OCI-LY1 (cell line): ENCODE results near the gene MET.

Experiments
- H2AFZ ChIP-seq: fragments of 200-600 bp; sonication (generic), shearing (Covaris generic); 2 replicates; pipeline ENCODE4 v1.6.0; 2014; ENCODE audit warnings: antibody characterized with exemption, mild to moderate bottlenecking, low read length
- H3F3A ChIP-seq: fragments of 200-600 bp; sonication (generic), shearing (Covaris generic); 2 replicates; pipeline ENCODE4 v1.6.0; 2014; ENCODE audit warnings: mild to moderate bottlenecking, antibody characterized with exemption, low read length, moderate library complexity; ENCODE audit not compliant: insufficient read depth
- H3K27ac ChIP-seq: fragments of 200-600 bp; sonication (generic); 2 replicates; pipeline ENCODE4 v1.5.1; 2014; ENCODE audit warnings: low read length, mixed run types, mild to moderate bottlenecking, low read depth; ENCODE audit not compliant: poor library complexity, severe bottlenecking
- H3K27me3 ChIP-seq: fragments of 200-600 bp; sonication (generic); 2 replicates; pipeline ENCODE4 v1.6.0; 2014; ENCODE audit warnings: antibody characterized with exemption, mild to moderate bottlenecking, low read length, moderate library complexity; ENCODE audit not compliant: insufficient read depth
- H3K36me3 ChIP-seq: fragments of 200-600 bp; sonication (generic); 2 replicates; pipeline ENCODE4 v1.6.1; 2014; ENCODE audit warnings: mild to moderate bottlenecking, antibody characterized with exemption, low read length, moderate library complexity, mixed read lengths; ENCODE audit not compliant: insufficient read depth
- H3K4me1 ChIP-seq: fragments of 200-600 bp; sonication (generic); 2 replicates; pipeline ENCODE4 v1.5.1; 2014; ENCODE audit warnings: mild to moderate bottlenecking, low read length, moderate library complexity; ENCODE audit not compliant: insufficient read depth, severe bottlenecking
- H3K4me2 ChIP-seq: fragments of 200-600 bp; sonication (generic), shearing (Covaris generic); 2 replicates; pipeline ENCODE4 v1.6.1; 2014; ENCODE audit warnings: low read length
- H3K4me3 ChIP-seq: fragments of 200-600 bp; sonication (generic); 2 replicates; pipeline ENCODE4 v1.5.1; 2014; ENCODE audit warnings: low read length, low read depth, mild to moderate bottlenecking, mixed read lengths; ENCODE audit not compliant: poor library complexity, severe bottlenecking
- H3K79me2 ChIP-seq: fragments of 200-600 bp; shearing (Covaris generic); 2 replicates; pipeline ENCODE4 v1.6.1; 2016; ENCODE audit warnings: mixed run types, low read length, mixed read lengths; ENCODE audit not compliant: insufficient read depth
- H3K9ac ChIP-seq: fragments of 200-600 bp; sonication (generic), shearing (Covaris generic); 2 replicates; pipeline ENCODE4 v1.6.1; 2014; ENCODE audit warnings: mild to moderate bottlenecking, low read length, mixed read lengths
- H3K9me2 ChIP-seq: fragments of 200-600 bp; sonication (generic), shearing (Covaris generic); 2 replicates; pipeline ENCODE4 v1.6.1; 2014; ENCODE audit warnings: low read depth, mild to moderate bottlenecking, low read length, mixed read lengths
- H3K9me3 ChIP-seq: fragments of 200-600 bp; shearing (Covaris generic); 2 replicates; pipeline ENCODE4 v1.6.1; 2014; ENCODE audit warnings: low read length, mixed read lengths
- H4K20me1 ChIP-seq: fragments of 200-600 bp; sonication (generic), shearing (Covaris generic); 2 replicates; pipeline ENCODE4 v1.6.0; 2016; ENCODE audit warnings: mild to moderate bottlenecking, low read length; ENCODE audit not compliant: insufficient read depth
- CTCF ChIP-seq: fragments of 200-600 bp; sonication (generic), shearing (Covaris generic); IDR thresholded peaks from 2 replicates; pipeline ENCODE4 v1.5.1; 2017; ENCODE audit warnings: mild to moderate bottlenecking, antibody characterized with exemption, low read length, moderate library complexity, mixed read lengths
- EZH2 ChIP-seq: fragments of 200-600 bp; sonication (generic), shearing (Covaris generic); IDR thresholded peaks from 2 replicates; pipeline ENCODE4 v1.8.0; 2017; ENCODE audit warnings: borderline replicate concordance, mixed run types, mild to moderate bottlenecking, antibody characterized with exemption, low read length, moderate library complexity, mixed read lengths

Gene MET

GRCh38 chr7:116790025-116790424 is 118.0 kb downstream of the MET start:
- Histone ChIP-seq H3K27me3 (no peaks in the 10 kb centered on the region), H3K9me2 (no peaks in the 10 kb centered on the region), H3K9ac (no peak overlapping the region), H4K20me1 (no peaks in the 10 kb centered on the region), H3K4me2 (no peak overlapping the region), H3K4me3 (no peak overlapping the region), H3K9me3 (no peaks in the 10 kb centered on the region), H3F3A (no peaks in the 10 kb centered on the region), H3K4me1 (no peaks in the 10 kb centered on the region), H3K27ac (no peak overlapping the region), H3K79me2 (no peaks in the 10 kb centered on the region), H2AFZ (no peak overlapping the region), H3K36me3 (no peaks in the 10 kb centered on the region)
- TF ChIP-seq EZH2 = no peak
- TF ChIP-seq CTCF = no peak

- Histone ChIP-seq H3K4me1 (no peaks in the 10 kb centered on the region), H2AFZ (no peak overlapping the region), H3K4me3 (no peak overlapping the region), H3K27ac (no peak overlapping the region), H4K20me1 (no peaks in the 10 kb centered on the region), H3K4me2 (no peak overlapping the region), H3K9me3 (no peaks in the 10 kb centered on the region), H3K9me2 (no peaks in the 10 kb centered on the region), H3K9ac (no peak overlapping the region), H3F3A (no peaks in the 10 kb centered on the region), H3K27me3 (no peaks in the 10 kb centered on the region), H3K36me3 (no peaks in the 10 kb centered on the region), H3K79me2 (no peaks in the 10 kb centered on the region)
- TF ChIP-seq EZH2 (no peak), CTCF (no peak)
Measured at GRCh38 chr7:116792813-116793212, 120.8 kb downstream of the MET start.

- no peaks in the 10 kb centered on the region for H3K79me2 ChIP-seq
- no peak overlapping the region for H3K4me2 ChIP-seq
- H3K9me3 ChIP-seq = no peaks in the 10 kb centered on the region
- no peak overlapping the region for H3K27ac ChIP-seq
- no peak overlapping the region for H3K4me3 ChIP-seq
- no peak overlapping the region for H3K9ac ChIP-seq
- H3F3A ChIP-seq = no peaks in the 10 kb centered on the region
- no peaks in the 10 kb centered on the region for H3K4me1 ChIP-seq
- H3K9me2 ChIP-seq = no peaks in the 10 kb centered on the region
- TF ChIP-seq CTCF (no peak), EZH2 (no peak)
- H3K27me3 ChIP-seq = no peaks in the 10 kb centered on the region
- H3K36me3 ChIP-seq = no peaks in the 10 kb centered on the region
- no peak overlapping the region for H2AFZ ChIP-seq
- H4K20me1 ChIP-seq = no peaks in the 10 kb centered on the region
Measured at GRCh38 chr7:116793795-116794340, 121.9 kb downstream of the MET start.
